ENCODE results near the gene CERKL.

The CERKL gene

GRCh38 chr2:181573140-181573736 lies 83.7 kb downstream of the CERKL start:
- DNase-seq: peak; percentile 12 to 33

- DNase-seq: peak in 1 of 2 experiments; percentile 1
Observed at GRCh38 chr2:181570833-181571661, 85.9 kb downstream of the CERKL start.

- DNase-seq: no peak
Observed at GRCh38 chr2:181570059-181570458, 86.8 kb downstream of the CERKL start.

GRCh38 chr2:181566334-181567032 lies 90.4 kb downstream of the CERKL start:
- DNase-seq: no peak

GRCh38 chr2:181563101-181563692 lies 93.7 kb downstream of the CERKL start:
- no peak for DNase-seq

- DNase-seq: no peak
Observed at GRCh38 chr2:181558371-181558770, 98.5 kb downstream of the CERKL start.

GRCh38 chr2:181554061-181554830 lies 102.7 kb downstream of the CERKL start:
- DNase-seq: peak; percentile 62 to 87

GRCh38 chr2:181553244-181553643 lies 103.7 kb downstream of the CERKL start:
- no peak for DNase-seq

GRCh38 chr2:181552808-181553207 lies 104.1 kb downstream of the CERKL start:
- DNase-seq: no peak

GRCh38 chr2:181546086-181546485 lies 110.8 kb downstream of the CERKL start:
- DNase-seq: no peak

- DNase-seq: no peak
Observed at GRCh38 chr2:181542170-181542569, 114.7 kb downstream of the CERKL start.

- DNase-seq: no peak
Observed at GRCh38 chr2:181540421-181540820, 116.5 kb downstream of the CERKL start.

GRCh38 chr2:181536730-181537129 lies 120.2 kb downstream of the CERKL start:
- no peak for DNase-seq

- no peak for DNase-seq
Observed at GRCh38 chr2:181528441-181528840, 128.5 kb downstream of the CERKL start.

GRCh38 chr2:181527058-181527457 lies 129.8 kb downstream of the CERKL start:
- DNase-seq: no peak

- no peak for DNase-seq
Observed at GRCh38 chr2:181526014-181526413, 130.9 kb downstream of the CERKL start.

GRCh38 chr2:181523756-181524155 lies 133.1 kb downstream of the CERKL start:
- no peak for DNase-seq

GRCh38 chr2:181520253-181520652 lies 136.7 kb downstream of the CERKL start:
- DNase-seq: no peak

- DNase-seq: no peak
Observed at GRCh38 chr2:181517685-181518301, 139.1 kb downstream of the CERKL start.

GRCh38 chr2:181516992-181517391 lies 139.9 kb downstream of the CERKL start:
- no peak for DNase-seq

- no peak for DNase-seq
Observed at GRCh38 chr2:181515719-181516118, 141.2 kb downstream of the CERKL start.

- DNase-seq: no peak
Observed at GRCh38 chr2:181500201-181500600, 156.7 kb downstream of the CERKL start.

Measured in NCI-H2081 (cell line).